NCI-H128 (cell line): ENCODE measurements around the gene CAPN7.
A peak's percentile ranks its signal among the peaks of the same experiment; 100 is the strongest.

Experiments
- DNase-seq: peaks from one replicate; lab custom pipeline; 2025; ENCODE audit not compliant: unreplicated experiment; lab: John Stamatoyannopoulos, UW

CAPN7 gene

GRCh38 chr3:15243822-15244482 lies 37.9 kb downstream of the CAPN7 start:
- no peak for DNase-seq

- DNase-seq: no peak
Observed at GRCh38 chr3:15246186-15246585, 40.1 kb downstream of the CAPN7 start.

GRCh38 chr3:15253023-15253697 lies 47.1 kb downstream of the CAPN7 start:
- DNase-seq: no peak

- DNase-seq: no peak
Observed at GRCh38 chr3:15255215-15255614, 49.2 kb downstream of the CAPN7 start.

- DNase-seq: no peak
Observed at GRCh38 chr3:15256861-15257341, 50.9 kb downstream of the CAPN7 start.

GRCh38 chr3:15258720-15259119 lies 52.7 kb downstream of the CAPN7 start:
- no peak for DNase-seq

GRCh38 chr3:15260531-15260930 lies 54.5 kb downstream of the CAPN7 start:
- DNase-seq: no peak

- DNase-seq: no peak
Observed at GRCh38 chr3:15261274-15261673, 55.2 kb downstream of the CAPN7 start.

GRCh38 chr3:15262021-15262420 lies 56.0 kb downstream of the CAPN7 start:
- no peak for DNase-seq

- DNase-seq: no peak
Observed at GRCh38 chr3:15263120-15263519, 57.1 kb downstream of the CAPN7 start.

GRCh38 chr3:15263926-15264325 lies 57.9 kb downstream of the CAPN7 start:
- no peak for DNase-seq

- no peak for DNase-seq
Observed at GRCh38 chr3:15264486-15264885, 58.4 kb downstream of the CAPN7 start.

GRCh38 chr3:15265655-15266509 lies 59.8 kb downstream of the CAPN7 start:
- no peak for DNase-seq

GRCh38 chr3:15266510-15267376 lies 60.7 kb downstream of the CAPN7 start:
- no peak for DNase-seq

- no peak for DNase-seq
Observed at GRCh38 chr3:15267502-15267901, 61.5 kb downstream of the CAPN7 start.

- DNase-seq: peak; percentile 11
Observed at GRCh38 chr3:15268033-15268631, 62.1 kb downstream of the CAPN7 start.

- DNase-seq: no peak
Observed at GRCh38 chr3:15269091-15269989, 63.3 kb downstream of the CAPN7 start.

- DNase-seq: no peak
Observed at GRCh38 chr3:15271030-15271429, 65.0 kb downstream of the CAPN7 start.

- no peak for DNase-seq
Observed at GRCh38 chr3:15271785-15272381, 65.8 kb downstream of the CAPN7 start.
